Ishikawa (cell line): ENCODE data around the gene ID1.

Experiments
- CEBPB ChIP-seq: IDR thresholded peaks from 2 replicates; pipeline ENCODE4 v1.6.1; 2012
- CREB1 ChIP-seq: IDR thresholded peaks from 2 replicates; pipeline ENCODE4 v1.6.1; 2012; ENCODE audit warnings: low read depth
- EGR1 ChIP-seq: IDR thresholded peaks from 2 replicates; pipeline ENCODE4 v1.6.1; 2012
- EP300 ChIP-seq: IDR thresholded peaks from 2 replicates; pipeline ENCODE4 v1.6.1; 2012; ENCODE audit warnings: borderline replicate concordance
- FOXM1 ChIP-seq: IDR thresholded peaks from 2 replicates; pipeline ENCODE4 v1.6.1; 2012; ENCODE audit warnings: low read depth, borderline replicate concordance
- NFIC ChIP-seq: IDR thresholded peaks from 2 replicates; pipeline ENCODE4 v1.6.1; 2012
- RAD21 ChIP-seq: IDR thresholded peaks from 2 replicates; pipeline ENCODE4 v1.6.1; 2012; ENCODE audit warnings: low read depth
- TAF1 ChIP-seq: IDR thresholded peaks from 2 replicates; pipeline ENCODE4 v1.6.1; 2012; ENCODE audit warnings: low read depth, mild to moderate bottlenecking
- TCF12 ChIP-seq: IDR thresholded peaks from 2 replicates; pipeline ENCODE4 v1.6.1; 2012; ENCODE audit warnings: low read depth
- TEAD4 ChIP-seq: IDR thresholded peaks from 2 replicates; pipeline ENCODE4 v1.6.1; 2012
- YY1 ChIP-seq: IDR thresholded peaks from 2 replicates; pipeline ENCODE4 v1.6.1; 2012; ENCODE audit warnings: low read depth
- ZBTB7A ChIP-seq: IDR thresholded peaks from 2 replicates; pipeline ENCODE4 v1.6.1; 2012; ENCODE audit warnings: low read depth
- TF ChIP-seq, protein P1 (sequence below): IDR thresholded peaks from 2 replicates; pipeline ENCODE4 v1.6.1; 2012
- TF ChIP-seq, protein P2 (sequence below): IDR thresholded peaks from 2 replicates; pipeline ENCODE4 v1.6.1; 2012; ENCODE audit warnings: low read depth, mild to moderate bottlenecking
- TF ChIP-seq, protein P3 (sequence below): IDR thresholded peaks from 2 replicates; pipeline ENCODE4 v1.6.1; 2012

ID1 gene

DNA sequence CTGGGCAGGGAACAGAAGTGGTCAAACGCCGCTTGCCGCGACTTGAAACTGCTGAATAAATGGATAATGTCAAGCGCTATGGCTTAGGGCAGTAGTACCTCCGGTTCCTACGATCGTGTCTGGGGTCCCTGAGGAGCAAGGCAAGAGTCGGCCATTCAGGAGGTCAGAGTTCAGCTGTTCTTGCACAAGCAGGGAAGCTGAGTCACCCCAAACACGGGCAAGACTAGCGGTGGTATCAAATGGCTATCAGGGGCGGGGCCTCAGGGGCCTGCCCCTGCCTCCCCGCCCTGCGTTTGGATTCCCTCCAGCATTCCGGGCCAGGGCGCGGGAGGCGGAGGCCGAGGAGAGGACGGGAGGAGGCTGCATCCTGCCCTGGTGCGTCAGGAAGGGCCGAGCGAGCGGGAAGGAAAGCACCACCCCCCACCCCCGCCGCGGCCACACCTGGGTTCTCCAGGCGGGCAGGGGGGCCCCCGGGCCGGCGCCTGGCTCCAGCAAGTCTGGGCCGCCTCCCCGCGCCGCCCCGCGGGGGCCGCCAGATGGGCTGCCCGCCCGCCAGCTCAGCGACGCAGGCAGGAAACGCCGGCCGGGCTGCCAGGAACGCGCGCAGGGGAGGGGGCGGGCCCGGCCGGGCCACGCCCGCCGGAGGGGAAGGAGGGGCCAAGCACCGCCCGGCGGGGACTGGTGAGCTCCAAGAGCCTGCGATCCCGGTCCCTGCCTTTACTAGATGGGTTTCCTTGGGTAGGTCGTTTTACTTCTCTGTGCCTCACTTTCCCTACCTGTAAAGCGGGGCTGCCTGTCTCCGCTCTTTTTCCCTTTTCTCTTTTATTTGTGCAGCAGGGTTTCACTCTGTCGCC is 32.2 kb upstream of the ID1 start:
- TF ChIP-seq TAF1 (peak; percentile 20; the same call in 1 of the 2 replicates), TEAD4 (peak; percentile 92), EP300 (peak; percentile 92), NFIC (peak; percentile 96), YY1 (peak; percentile 66; the same call in 1 of the 2 replicates), RAD21 (no peak), EGR1 (peak; percentile 92), FOXM1 (peak; percentile 72), TCF12 (peak; percentile 95), ZBTB7A (no peak; the same call in 1 of the 2 replicates), CEBPB (peak; percentile 98), CREB1 (no peak)
- TF ChIP-seq, protein P1, sequence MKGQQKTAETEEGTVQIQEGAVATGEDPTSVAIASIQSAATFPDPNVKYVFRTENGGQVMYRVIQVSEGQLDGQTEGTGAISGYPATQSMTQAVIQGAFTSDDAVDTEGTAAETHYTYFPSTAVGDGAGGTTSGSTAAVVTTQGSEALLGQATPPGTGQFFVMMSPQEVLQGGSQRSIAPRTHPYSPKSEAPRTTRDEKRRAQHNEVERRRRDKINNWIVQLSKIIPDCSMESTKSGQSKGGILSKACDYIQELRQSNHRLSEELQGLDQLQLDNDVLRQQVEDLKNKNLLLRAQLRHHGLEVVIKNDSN, result no peak
- TF ChIP-seq, protein P2, sequence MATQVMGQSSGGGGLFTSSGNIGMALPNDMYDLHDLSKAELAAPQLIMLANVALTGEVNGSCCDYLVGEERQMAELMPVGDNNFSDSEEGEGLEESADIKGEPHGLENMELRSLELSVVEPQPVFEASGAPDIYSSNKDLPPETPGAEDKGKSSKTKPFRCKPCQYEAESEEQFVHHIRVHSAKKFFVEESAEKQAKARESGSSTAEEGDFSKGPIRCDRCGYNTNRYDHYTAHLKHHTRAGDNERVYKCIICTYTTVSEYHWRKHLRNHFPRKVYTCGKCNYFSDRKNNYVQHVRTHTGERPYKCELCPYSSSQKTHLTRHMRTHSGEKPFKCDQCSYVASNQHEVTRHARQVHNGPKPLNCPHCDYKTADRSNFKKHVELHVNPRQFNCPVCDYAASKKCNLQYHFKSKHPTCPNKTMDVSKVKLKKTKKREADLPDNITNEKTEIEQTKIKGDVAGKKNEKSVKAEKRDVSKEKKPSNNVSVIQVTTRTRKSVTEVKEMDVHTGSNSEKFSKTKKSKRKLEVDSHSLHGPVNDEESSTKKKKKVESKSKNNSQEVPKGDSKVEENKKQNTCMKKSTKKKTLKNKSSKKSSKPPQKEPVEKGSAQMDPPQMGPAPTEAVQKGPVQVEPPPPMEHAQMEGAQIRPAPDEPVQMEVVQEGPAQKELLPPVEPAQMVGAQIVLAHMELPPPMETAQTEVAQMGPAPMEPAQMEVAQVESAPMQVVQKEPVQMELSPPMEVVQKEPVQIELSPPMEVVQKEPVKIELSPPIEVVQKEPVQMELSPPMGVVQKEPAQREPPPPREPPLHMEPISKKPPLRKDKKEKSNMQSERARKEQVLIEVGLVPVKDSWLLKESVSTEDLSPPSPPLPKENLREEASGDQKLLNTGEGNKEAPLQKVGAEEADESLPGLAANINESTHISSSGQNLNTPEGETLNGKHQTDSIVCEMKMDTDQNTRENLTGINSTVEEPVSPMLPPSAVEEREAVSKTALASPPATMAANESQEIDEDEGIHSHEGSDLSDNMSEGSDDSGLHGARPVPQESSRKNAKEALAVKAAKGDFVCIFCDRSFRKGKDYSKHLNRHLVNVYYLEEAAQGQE, result no peak
- TF ChIP-seq, protein P3, sequence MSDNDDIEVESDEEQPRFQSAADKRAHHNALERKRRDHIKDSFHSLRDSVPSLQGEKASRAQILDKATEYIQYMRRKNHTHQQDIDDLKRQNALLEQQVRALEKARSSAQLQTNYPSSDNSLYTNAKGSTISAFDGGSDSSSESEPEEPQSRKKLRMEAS, result peak; percentile 13

DNA sequence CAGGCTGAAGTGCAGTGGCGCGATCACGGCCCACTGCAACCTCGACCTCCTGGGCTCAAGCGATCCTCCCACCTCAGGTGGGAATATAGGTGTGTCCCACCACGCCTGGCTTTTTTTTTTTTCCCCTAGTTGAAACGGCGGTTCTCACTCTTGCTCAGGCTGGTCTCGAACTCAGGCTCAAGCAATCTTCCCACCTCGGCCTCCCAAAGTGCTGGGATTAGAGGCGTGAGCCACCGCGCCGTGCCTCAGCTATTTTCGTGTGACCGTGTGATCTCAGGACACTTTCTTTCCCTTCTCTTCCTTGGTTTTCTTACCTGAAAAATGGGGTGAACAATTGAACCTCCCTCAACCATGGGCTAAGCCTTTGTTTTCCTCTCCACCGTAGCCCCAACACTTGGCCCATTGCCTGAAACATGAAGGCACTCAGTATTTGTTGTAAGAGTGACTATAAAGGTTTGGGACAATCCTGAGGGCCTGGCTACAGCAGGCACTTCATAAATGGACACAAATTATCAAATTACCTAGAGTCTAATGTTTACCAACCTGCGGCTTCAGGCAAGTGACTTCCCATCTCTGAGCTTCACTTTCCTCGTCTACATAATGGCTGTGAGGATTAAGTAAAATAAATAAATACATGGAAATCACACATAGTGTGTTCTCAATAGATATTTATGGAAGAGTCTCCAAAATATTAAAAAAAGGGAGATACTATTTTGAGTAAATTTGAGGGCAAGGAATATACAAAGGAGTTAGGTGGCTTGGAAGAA is 31.4 kb upstream of the ID1 start:
- TF ChIP-seq EGR1, result no peak
- no peak for TF ChIP-seq RAD21
- no peak for TF ChIP-seq CREB1

DNA sequence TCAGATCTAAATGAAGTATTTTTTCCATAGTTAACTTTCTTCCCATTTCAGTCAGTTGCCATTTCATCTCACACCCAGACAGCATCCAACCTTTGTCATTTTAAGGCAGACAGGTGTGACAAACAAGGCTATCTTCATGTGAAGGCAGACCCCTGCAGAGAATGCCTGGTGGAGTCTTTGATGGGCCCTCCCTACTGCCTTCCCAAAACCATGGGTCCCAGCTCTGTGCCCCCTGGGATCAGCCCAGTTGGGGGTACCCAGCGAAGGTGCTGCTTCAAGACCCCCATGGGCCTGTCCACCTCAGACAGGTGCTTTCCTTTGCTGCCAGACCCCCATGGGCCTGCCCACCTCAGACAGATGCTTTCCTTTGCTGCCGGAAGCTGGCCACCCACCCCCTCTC is 28.3 kb upstream of the ID1 start:
- TF ChIP-seq TEAD4, result no peak
- no peak for TF ChIP-seq RAD21
- TF ChIP-seq YY1, result no peak
- no peak for TF ChIP-seq CEBPB
- no peak for TF ChIP-seq NFIC
- TF ChIP-seq FOXM1, result no peak
- no peak for TF ChIP-seq EP300
- TF ChIP-seq ZBTB7A, result no peak
- TF ChIP-seq, protein P3, result no peak
- TF ChIP-seq TCF12, result no peak
- TF ChIP-seq, protein P1, result no peak

DNA sequence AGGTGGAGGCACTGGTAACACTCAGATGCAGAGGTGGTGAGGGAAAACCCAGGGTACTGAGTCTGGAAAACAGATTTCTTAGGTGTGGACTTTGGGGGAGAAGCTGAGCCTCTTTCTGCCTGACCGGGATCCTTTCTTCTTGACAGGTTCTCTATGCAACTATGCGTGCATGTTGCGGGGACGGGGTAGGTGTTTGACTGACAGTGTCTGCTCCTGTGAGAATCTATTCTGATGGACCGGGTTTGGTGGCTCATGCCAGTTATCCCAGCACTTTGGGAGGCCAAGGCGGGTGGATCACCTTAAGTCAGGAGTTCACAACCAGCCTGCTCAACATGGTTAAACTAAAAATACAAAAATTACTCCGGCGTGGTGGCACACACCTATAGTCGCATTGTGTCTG is 27.9 kb upstream of the ID1 start:
- TF ChIP-seq, protein P2, result no peak
- no peak for TF ChIP-seq CREB1
- no peak for TF ChIP-seq YY1
- TF ChIP-seq EGR1, result no peak
- TF ChIP-seq EP300, result no peak

DNA sequence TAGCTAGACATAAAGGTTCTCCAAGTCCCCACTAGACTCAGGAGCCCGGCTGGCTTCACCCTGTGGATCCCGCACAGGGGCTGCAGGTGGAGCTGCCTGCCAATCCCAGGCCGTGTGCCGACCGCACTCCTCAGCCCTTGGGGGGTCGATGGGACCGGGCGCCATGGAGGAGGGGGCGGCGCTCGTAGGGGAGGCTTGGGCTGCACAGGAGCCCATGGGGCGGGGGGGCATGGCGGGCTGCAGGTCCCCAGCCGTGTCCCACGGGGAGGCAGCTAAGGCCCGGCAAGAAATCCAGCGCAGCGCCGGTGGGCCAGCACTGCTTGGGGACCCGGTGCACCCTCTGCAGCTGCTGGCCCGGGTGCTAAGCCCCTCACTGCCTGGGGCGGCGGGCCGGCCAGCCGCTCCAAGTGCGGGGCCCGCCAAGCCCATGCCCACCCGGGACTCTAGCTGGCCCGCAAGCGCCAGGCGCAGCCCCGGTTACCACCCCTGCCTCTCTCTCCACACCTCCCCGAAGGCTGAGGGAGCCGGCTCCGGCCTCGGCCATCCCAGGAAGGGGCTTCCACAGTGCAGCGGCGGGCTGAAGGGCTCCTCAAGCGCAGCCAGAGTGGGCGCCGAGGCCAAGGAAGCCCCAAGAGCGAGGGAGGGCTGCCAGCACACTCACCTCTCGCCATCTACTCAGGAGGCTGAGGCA is 26.5 kb upstream of the ID1 start:
- TF ChIP-seq, protein P1, result no peak
- TF ChIP-seq NFIC (no peak), TEAD4 (no peak), FOXM1 (no peak), RAD21 (no peak), CREB1 (no peak), EGR1 (no peak), EP300 (no peak), TCF12 (no peak), CEBPB (no peak), ZBTB7A (no peak)
- TF ChIP-seq, protein P3, result no peak
